Uterus (tissue), 4 donors: ENCODE measurements around the gene NECAB2. TPM values are rescaled to one million over a fixed set of nuclear protein-coding genes. Genes with fewer than 3 reads are reported as not detected.

Experiments
- DNase-seq, 2 donors: peaks; one replicate each; pipeline ENCODE4 v3.0.0-alpha.2; 2019 to 2020
- H3K27ac ChIP-seq, 2 donors: fragments of 200-600 bp; sonication (generic); 1 replicate in 1 of 2; 2 replicates in 1 of 2; pipeline ENCODE4 v1.5.1; 2016 to 2018
- H3K27me3 ChIP-seq, 2 donors: fragments of 200-600 bp; sonication (generic); one replicate each; pipeline ENCODE4 v1.5.1; 2018 to 2019; ENCODE audit warnings: control low read depth in 1 of 2
- H3K36me3 ChIP-seq, 2 donors: fragments of 200-600 bp; sonication (generic); one replicate each; pipeline ENCODE4 v1.5.1; 2019; ENCODE audit warnings: control low read depth in 1 of 2
- H3K4me1 ChIP-seq, 2 donors: fragments of 200-600 bp; sonication (generic); one replicate each; pipeline ENCODE4 v1.5.1; 2018 to 2019; ENCODE audit warnings: control low read depth in 1 of 2
- H3K4me3 ChIP-seq, 2 donors: fragments of 200-600 bp; sonication (generic); 1 replicate in 1 of 2; 2 replicates in 1 of 2; pipeline ENCODE4 v1.5.1; 2018 to 2019; ENCODE audit warnings: mild to moderate bottlenecking in 1 of 2
- H3K9me3 ChIP-seq, 2 donors: fragments of 200-600 bp; sonication (generic); one replicate each; pipeline ENCODE4 v1.5.1; 2019; ENCODE audit warnings: control low read depth in 1 of 2
- CTCF ChIP-seq, 4 experiments: fragments of 200-600 bp in 2 of 4; fragments of 450-650 bp in 2 of 4; sonication (generic) in 2 of 4; IDR thresholded peaks; one replicate each; pipeline ENCODE4 v1.5.1; 2016 to 2019; ENCODE audit warnings: antibody characterized with exemption in 4 of 4, mild to moderate bottlenecking in 2 of 4, moderate library complexity in 1 of 4
- POLR2A ChIP-seq, 2 donors: fragments of 450-650 bp; IDR thresholded peaks; one replicate each; pipeline ENCODE4 v1.6.1; 2016; ENCODE audit warnings: antibody characterized with exemption in 2 of 2, mild to moderate bottlenecking in 1 of 2, moderate library complexity in 1 of 2
- intact Hi-C: fragments of 100-400 bp; cut with DNase I; formaldehyde crosslinking; loops from one replicate; pipeline ENCODE4 v1.15.1; 2023; ENCODE audit warnings: low total_unique reads
- total RNA-seq, 4 donors: library from RNA; depleted of rRNA in 3 of 4; stranded (reverse); fragments of >200 nt in 3 of 4; gene quantifications; one replicate each; pipeline versions ENCODE4 v1.1.0 to v1.2.4, GENCODE V29; 2014 to 2023
- donor health status: DM: yes; HTN: yes; CAD: no.

The NECAB2 gene
- total RNA-seq, 4 donors from 2014 or later, result 1.1 to 1.4 TPM; not detected in 2

GRCh38 chr16:83925095-83925905 is 42.7 kb upstream of the NECAB2 start:
- no peaks in the 10 kb centered on the region for H3K4me1 ChIP-seq
- intact Hi-C loops, result no loop called here
- no peaks in the 10 kb centered on the region for H3K27me3 ChIP-seq
- no peak for DNase-seq
- no peaks in the 10 kb centered on the region for H3K9me3 ChIP-seq
- no peak for TF ChIP-seq CTCF (IDR thresholded peaks at IDR 0.05)
- no peak for TF ChIP-seq POLR2A (IDR thresholded peaks at IDR 0.05)
- H3K36me3 ChIP-seq, result no peaks in the 10 kb centered on the region
- H3K27ac ChIP-seq, result no peak overlapping the region
- H3K4me3 ChIP-seq, result no peak overlapping the region

DNA sequence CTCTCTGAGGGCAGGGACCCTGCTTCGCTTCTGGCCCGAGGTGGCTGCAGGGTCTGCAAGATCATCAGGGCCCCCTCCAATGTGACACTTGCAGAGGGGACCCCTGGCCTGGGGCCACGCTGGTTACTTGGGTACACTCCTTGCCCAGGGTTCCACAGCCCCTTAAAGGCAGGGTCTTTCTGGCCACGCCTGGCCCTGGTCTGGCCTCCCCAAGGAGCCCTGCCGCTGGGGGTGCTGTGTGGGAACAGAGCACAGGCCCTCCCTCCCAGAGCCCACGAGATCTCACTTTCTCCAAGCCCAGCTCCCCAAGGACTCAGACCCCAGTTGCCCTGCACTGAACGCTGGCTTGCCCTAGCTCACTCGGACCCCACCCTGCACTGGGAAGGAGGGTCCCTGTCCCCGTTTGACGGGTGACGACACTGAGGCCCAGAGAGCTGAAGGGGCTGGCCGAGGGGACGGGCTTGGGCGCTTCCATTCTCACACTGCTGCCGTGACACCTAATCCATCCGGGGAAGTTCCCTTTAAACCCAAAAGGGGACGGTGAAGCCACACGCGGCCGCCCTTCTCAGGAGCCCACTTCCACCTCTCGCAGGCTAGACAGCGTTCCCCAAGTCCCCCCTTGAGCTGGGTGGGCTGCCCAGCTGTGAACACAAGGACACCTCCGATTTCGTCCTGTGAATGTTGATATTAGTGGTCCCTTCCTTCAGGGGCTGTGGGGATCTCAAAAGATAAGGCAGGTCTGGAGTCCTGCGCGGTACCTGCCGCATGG is 41.9 kb upstream of the NECAB2 start:
- Histone ChIP-seq H3K4me3 (no peak overlapping the region), H3K27ac (no peak overlapping the region), H3K27me3 (no peaks in the 10 kb centered on the region), H3K4me1 (no peaks in the 10 kb centered on the region), H3K9me3 (no peaks in the 10 kb centered on the region), H3K36me3 (no peaks in the 10 kb centered on the region)
- TF ChIP-seq CTCF (IDR thresholded peaks at IDR 0.05) (no peak), POLR2A (IDR thresholded peaks at IDR 0.05) (no peak)
- peak in 1 of 2 donors; percentile 11 for DNase-seq
- intact Hi-C loops, result no loop called here

DNA sequence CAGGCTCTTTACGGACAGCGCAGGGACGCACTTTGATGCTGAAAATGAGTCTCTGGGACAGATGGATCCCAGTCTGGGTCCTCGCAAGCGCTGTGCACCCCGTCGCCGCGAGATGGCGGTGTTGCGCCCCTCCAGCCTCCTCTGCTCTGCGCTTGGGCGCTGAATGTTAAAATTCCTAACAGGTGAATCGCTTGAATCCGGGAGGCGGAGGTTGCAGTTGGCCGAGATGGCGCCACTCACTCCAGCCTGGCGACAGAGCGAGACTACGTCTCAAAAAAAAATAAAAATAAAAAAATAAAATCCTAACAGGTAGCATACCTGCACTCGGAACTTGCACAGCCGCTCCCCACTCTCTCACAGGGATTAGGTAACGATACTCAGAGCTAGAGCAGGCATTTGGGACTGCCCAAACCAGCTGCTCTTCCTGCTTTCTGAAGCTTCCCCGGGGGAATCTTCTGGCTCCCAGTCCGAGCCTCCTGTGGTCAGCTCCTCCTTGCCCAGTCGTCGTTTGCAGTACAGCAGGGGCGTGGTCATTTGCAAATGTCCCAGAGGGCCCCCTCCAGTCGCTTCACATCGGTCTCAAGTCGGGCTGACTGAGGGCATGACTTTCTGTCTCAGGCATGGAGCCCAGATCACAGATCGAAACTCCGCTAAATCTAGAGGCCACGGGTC is 41.2 kb upstream of the NECAB2 start:
- Histone ChIP-seq H3K9me3 (no peaks in the 10 kb centered on the region), H3K27ac (no peak overlapping the region), H3K4me3 (no peak overlapping the region), H3K27me3 (no peaks in the 10 kb centered on the region), H3K4me1 (no peaks in the 10 kb centered on the region), H3K36me3 (no peaks in the 10 kb centered on the region)
- DNase-seq, result peak; percentile 66 to 76
- TF ChIP-seq CTCF (IDR thresholded peaks at IDR 0.05), result peak; percentile 73 to 90 (median 76)
- no peak for TF ChIP-seq POLR2A (IDR thresholded peaks at IDR 0.05)
- intact Hi-C loops, result no loop called here

GRCh38 chr16:83928341-83929055 is 39.5 kb upstream of the NECAB2 start:
- H3K36me3 ChIP-seq, result no peaks in the 10 kb centered on the region

More at GRCh38 chr16:83928341-83929055, 39.5 kb upstream of the NECAB2 start:
- no peaks in the 10 kb centered on the region for H3K9me3 ChIP-seq
- no peak overlapping the region for H3K4me3 ChIP-seq
- TF ChIP-seq CTCF (IDR thresholded peaks at IDR 0.05) (no peak), POLR2A (IDR thresholded peaks at IDR 0.05) (no peak)
- intact Hi-C loops, result no loop called here
- no peaks in the 10 kb centered on the region for H3K27me3 ChIP-seq
- no peak for DNase-seq
- no peak overlapping the region for H3K27ac ChIP-seq
- no peaks in the 10 kb centered on the region for H3K4me1 ChIP-seq
